Measurements from ENCODE around the gene TMEM259. TPM values are rescaled to one million over a fixed set of nuclear protein-coding genes. Genes with fewer than 3 reads are reported as not detected.
"Not testable (repeated sequence)": the region's sequence is repeated elsewhere in the genome, so short reads cannot be mapped to it uniquely, and the experiment has no call there.

The TMEM259 gene
- total RNA-seq, 6 experiments from 2014 or later, result 127 to 164 (median 149) TPM

DNA sequence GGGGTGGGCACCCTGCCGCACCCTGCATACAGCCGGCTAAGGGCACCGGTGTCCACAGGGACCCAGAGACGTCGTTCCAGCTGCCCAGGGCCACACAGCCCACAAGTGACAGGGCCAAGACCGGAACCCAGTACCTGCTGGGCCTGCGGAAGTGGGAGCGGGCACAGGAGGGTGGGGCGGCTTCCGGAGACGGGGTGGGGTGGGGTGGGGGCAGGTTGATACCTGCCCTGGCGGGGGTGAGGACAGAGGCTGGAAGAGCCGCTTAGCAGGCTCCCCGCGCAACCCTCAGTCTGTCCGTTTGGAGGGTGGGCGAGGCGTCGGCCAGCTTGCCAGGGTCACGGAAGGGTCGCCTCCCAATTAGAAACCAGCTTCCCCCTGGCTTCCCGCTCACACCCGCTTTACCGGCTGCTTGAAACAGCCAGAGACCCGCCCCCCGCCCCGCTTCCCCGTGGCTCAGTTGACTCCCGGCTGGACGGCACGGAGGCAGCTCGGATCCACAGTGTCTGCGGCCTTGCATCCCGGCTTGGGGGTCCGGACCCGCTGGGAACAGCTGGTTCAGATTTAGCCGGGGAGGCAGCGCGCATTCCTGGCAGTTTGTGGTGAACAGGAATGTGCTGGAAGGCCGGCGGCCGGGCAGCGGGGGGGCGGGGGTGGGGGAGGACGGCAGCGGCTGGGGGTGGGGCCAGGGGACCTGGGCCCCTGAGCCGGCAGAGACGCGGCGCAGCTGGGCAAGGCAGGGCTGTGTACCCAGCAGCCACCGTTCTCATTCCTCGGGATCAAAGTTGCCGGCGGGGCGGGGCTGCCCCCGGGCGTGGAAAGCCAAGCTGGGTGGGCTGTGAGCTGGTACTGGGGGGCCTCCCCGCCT, 7.4 kb upstream of the TMEM259 start:
- Mint-ChIP-seq H3K4me3 (peak overlapping the region; percentile 97), H3K27ac (peak overlapping the region; percentile 77), H3K4me1 (ENCODE audit: low read depth) (peaks cover 18% of the 10 kb centered on the region), H3K36me3 (ENCODE audit: low read depth) (peaks cover 6% of the 10 kb centered on the region), H3K9me3 (no peaks in the 10 kb centered on the region), H3K27me3 (ENCODE audit: insufficient read depth) (peaks cover 10% of the 10 kb centered on the region; the same call in 1 of the 2 replicates)
- TF ChIP-seq, protein P1, sequence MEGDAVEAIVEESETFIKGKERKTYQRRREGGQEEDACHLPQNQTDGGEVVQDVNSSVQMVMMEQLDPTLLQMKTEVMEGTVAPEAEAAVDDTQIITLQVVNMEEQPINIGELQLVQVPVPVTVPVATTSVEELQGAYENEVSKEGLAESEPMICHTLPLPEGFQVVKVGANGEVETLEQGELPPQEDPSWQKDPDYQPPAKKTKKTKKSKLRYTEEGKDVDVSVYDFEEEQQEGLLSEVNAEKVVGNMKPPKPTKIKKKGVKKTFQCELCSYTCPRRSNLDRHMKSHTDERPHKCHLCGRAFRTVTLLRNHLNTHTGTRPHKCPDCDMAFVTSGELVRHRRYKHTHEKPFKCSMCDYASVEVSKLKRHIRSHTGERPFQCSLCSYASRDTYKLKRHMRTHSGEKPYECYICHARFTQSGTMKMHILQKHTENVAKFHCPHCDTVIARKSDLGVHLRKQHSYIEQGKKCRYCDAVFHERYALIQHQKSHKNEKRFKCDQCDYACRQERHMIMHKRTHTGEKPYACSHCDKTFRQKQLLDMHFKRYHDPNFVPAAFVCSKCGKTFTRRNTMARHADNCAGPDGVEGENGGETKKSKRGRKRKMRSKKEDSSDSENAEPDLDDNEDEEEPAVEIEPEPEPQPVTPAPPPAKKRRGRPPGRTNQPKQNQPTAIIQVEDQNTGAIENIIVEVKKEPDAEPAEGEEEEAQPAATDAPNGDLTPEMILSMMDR (IDR thresholded peaks at IDR 0.05), result no peak
- DNase-seq, result peak; percentile 92

DNA sequence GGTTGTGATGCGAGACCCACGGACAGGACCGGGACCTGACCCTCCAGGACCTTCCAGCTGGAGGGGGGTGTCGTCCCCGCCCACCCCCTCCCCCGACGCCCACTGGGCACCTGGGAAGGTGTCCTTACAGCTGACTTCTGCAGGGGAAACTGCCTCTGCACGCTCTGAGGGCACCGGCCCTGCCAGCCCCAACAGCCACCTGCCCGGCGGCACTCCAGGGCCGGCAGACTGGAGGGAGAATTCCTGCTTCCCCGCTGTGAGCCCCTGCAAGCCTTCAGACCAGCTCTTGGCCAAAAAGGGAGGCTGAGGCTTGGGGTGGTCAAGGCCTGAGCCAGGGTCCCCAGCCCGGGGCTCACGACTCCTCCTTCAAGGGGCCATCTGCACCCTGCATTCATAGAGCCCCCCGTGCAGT, 6.7 kb upstream of the TMEM259 start:
- TF ChIP-seq, protein P1 (IDR thresholded peaks at IDR 0.05), result no peak
- Mint-ChIP-seq H3K27me3 (ENCODE audit: insufficient read depth) (peaks cover 9% of the 10 kb centered on the region; the same call in 1 of the 2 replicates), H3K4me3 (peak overlapping the region; percentile 97), H3K9me3 (no peaks in the 10 kb centered on the region), H3K27ac (peak overlapping the region; percentile 87), H3K36me3 (ENCODE audit: low read depth) (peaks cover 6% of the 10 kb centered on the region), H3K4me1 (ENCODE audit: low read depth) (peaks cover 18% of the 10 kb centered on the region)
- DNase-seq, result no peak

DNA sequence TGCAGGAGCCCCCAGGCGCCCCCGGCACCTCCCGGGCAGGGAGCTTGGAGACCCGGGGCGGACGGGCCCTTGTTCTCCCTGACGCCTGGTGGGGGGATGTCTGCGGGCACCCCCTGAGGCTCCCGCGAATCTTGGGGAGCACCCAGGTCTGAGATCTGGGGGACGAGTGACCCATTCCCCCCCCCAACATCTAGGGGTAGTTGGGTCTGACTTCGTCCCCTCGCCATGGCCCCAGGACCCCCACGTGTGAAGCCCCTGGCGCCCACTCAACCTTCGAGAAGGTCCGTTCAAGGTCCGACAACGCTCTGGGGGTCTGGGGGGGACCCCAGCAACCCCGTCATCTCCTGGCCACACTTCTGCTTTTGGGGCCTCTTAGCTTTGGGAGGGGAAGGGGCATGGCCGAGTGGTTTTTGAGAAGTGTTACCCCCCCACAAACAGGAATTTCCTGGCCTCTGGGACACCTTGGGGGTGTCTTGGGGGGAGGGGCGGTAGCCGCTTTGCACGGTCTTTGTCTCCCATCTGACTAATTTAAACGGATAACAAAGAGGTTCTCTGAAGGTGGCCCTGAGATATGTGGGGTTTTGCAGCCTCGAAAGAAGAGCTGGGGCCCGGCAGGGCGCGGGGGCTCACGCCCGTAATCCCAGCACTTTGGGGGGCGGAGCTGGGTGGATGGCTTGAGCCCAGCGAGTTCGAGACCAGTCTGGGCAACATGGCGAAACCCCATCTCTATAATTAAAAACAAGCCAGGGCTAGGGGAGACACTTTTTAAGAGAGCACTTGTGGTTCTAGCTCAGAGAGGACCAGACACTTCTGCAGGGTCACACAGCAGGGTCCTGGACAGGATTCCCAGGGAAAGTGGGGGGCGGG, 6.1 kb upstream of the TMEM259 start:
- Mint-ChIP-seq H3K4me3 (peak overlapping the region; percentile 97), H3K27me3 (ENCODE audit: insufficient read depth) (peaks cover 9% of the 10 kb centered on the region; the same call in 1 of the 2 replicates), H3K9me3 (no peaks in the 10 kb centered on the region), H3K4me1 (ENCODE audit: low read depth) (peaks cover 18% of the 10 kb centered on the region), H3K27ac (peak overlapping the region; percentile 87), H3K36me3 (ENCODE audit: low read depth) (peaks cover 6% of the 10 kb centered on the region)
- DNase-seq, result no peak
- TF ChIP-seq, protein P1 (IDR thresholded peaks at IDR 0.05), result no peak

DNA sequence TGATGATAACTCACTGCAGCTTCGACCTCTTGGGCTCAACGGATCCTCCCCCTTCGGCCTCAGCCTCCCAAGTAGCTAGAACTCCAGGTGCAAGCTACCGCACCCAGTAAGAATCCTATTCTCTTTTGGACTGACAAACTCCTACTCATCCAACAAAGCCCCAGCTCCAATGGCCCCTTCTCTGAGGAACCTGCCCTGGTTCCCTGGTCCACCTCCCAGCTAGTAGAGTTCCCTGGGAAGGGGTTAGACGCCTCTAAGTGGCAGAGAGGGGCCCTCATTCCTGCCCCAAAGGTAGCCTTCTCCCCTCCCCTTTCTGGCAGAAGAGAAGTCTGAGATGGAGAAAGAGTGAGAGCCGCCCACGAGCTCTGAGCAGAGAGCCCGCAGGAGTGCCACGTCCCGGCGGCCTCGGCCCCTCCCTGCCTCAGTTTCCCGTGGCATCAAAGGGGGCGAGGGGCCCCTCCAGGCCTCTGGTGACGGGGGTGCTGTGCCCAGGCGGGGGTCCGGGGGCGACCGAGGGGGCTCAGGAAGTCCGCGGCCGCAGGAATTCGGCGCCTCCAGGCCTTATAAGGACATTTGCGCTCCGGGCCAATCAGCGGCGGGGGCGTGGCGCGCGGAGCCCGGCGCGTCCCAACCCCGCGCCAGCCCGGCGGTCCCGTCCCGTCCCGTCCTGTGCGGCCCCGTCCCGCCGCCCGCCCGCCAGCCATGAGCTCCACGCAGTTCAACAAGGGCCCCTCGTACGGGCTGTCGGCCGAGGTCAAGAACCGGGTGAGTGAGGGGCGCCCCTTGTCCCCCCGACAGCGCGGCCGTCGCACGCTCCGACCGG, 5.2 kb upstream of the TMEM259 start, which contains the start of gene CNN2:
CNN2 (plus strand) TSS at position 649 of the 823 bp plus-strand sequence; CDS start at position 703, 54 bp downstream.
- Mint-ChIP-seq H3K27ac (peak within 1 kb of the TSS; percentile 96), H3K9me3 (peaks cover 2% of the 10 kb centered on the region; the same call in 1 of the 2 replicates), H3K36me3 (ENCODE audit: low read depth) (peaks cover 6% of the 10 kb centered on the region), H3K4me1 (ENCODE audit: low read depth) (peaks cover 21% of the 10 kb centered on the region), H3K27me3 (ENCODE audit: insufficient read depth) (peaks cover 9% of the 10 kb centered on the region), H3K4me3 (peak within 1 kb of the TSS; percentile 97)
- peak; percentile 46 for DNase-seq
- TF ChIP-seq, protein P1 (IDR thresholded peaks at IDR 0.05), result no peak

DNA sequence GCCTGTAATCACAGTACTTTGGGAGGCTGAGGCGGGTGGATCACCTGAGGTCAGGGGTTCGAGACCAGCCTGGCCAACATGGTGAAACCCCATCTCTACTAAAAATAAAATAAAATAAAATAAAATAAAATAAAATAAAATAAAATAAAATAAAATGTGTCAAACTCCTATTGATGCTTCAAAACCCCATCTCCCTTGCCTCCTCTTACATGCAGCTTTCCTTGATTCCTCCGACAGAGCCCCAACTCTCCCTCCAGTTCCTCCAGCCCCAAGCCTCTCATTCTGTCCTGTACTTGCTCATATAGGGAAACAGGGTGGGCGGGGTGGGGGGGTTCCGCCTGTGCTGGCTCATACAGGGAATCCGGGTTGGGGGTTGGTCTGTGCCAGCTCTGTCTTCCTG, 4.2 kb upstream of the TMEM259 start:
- DNase-seq; H3K9me3 Mint-ChIP-seq; H3K27me3 Mint-ChIP-seq (ENCODE audit: insufficient read depth); H3K36me3 Mint-ChIP-seq (ENCODE audit: low read depth); H3K4me3 Mint-ChIP-seq; H3K27ac Mint-ChIP-seq: not testable (repeated sequence)
- H3K4me1 Mint-ChIP-seq (ENCODE audit: low read depth), result peaks cover 14% of the 10 kb centered on the region

DNA sequence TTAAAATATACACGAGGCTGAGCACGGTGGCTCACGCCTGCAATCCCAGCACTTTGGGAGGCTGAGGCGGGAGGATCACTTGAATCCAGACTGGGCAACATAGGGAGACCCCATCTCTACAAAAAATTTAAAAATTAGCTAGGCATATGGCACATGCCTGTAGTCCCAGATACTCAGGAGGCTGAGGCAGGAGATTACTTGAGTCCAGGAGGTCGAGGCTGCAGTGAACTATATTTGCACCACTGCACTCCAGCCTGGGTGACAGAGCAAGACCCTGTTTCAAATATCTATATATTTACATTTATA, 2.9 kb upstream of the TMEM259 start:
- not testable (repeated sequence) for DNase-seq; H3K27ac Mint-ChIP-seq; H3K4me3 Mint-ChIP-seq; H3K27me3 Mint-ChIP-seq (ENCODE audit: insufficient read depth); H3K9me3 Mint-ChIP-seq; H3K36me3 Mint-ChIP-seq (ENCODE audit: low read depth)
- H3K4me1 Mint-ChIP-seq (ENCODE audit: low read depth), result peaks cover 10% of the 10 kb centered on the region
